ENCODE results near the gene AAK1. TPM values are rescaled to one million over a fixed set of nuclear protein-coding genes. Genes with fewer than 3 reads are reported as not detected.

AAK1 gene
- total RNA-seq, 3 donors from 2014 or later (not counting 1 experiment from before 2014, with no cell fraction given) = 174 to 249 (median 204) TPM

DNA sequence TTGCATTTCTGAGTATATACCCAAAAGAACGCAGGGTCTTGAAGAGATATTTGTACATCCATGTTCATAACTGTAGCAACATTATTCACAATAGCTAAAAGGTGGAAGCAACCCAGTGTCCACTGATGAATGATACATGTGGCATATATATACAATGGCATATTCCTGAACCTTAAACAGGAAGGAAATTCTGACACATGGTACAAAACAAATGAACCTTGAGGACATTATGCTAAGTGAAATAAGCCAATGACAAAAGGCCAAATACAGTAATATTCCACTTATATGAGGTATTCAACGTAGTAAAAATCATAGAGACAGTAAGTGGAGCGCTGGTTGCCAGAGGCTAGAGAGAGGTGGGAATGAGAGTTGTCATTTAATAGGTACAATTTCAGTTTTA lies 8.1 kb downstream of the AAK1 start:
- H3K4me1 Mint-ChIP-seq = peaks cover 68 to 69% of the 10 kb centered on the region in 2 donors
- no peak overlapping the region for H3K27ac ChIP-seq (ENCODE audit: low read length)

GRCh38 chr2:69634196-69634821 lies 9.2 kb downstream of the AAK1 start:
- H3K27me3 ChIP-seq (ENCODE audit: control insufficient read depth, insufficient read depth, low read length) = no peaks in the 10 kb centered on the region
- H3K36me3 ChIP-seq (ENCODE audit: control insufficient read depth, insufficient read depth, low read length) = no peaks in the 10 kb centered on the region
- intact Hi-C loops (cut with micrococcal nuclease) = no loop called here
- H3K27ac ChIP-seq (ENCODE audit: low read length) = no peak overlapping the region
- DNase-seq (no peak), ATAC-seq (peak in 1 of 3 donors; percentile 59)
- Mint-ChIP-seq H3K27me3 (ENCODE audit: low read depth in 2 of 2) (no peaks in the 10 kb centered on the region), H3K36me3 (no peaks in the 10 kb centered on the region), H3K4me3 (no peak overlapping the region), H3K4me1 (peaks cover 58 to 59% of the 10 kb centered on the region in 2 donors), H3K9me3 (no peaks in the 10 kb centered on the region), H3K27ac (peak overlapping the region; percentile 69 to 74)
- TF ChIP-seq, protein P1, sequence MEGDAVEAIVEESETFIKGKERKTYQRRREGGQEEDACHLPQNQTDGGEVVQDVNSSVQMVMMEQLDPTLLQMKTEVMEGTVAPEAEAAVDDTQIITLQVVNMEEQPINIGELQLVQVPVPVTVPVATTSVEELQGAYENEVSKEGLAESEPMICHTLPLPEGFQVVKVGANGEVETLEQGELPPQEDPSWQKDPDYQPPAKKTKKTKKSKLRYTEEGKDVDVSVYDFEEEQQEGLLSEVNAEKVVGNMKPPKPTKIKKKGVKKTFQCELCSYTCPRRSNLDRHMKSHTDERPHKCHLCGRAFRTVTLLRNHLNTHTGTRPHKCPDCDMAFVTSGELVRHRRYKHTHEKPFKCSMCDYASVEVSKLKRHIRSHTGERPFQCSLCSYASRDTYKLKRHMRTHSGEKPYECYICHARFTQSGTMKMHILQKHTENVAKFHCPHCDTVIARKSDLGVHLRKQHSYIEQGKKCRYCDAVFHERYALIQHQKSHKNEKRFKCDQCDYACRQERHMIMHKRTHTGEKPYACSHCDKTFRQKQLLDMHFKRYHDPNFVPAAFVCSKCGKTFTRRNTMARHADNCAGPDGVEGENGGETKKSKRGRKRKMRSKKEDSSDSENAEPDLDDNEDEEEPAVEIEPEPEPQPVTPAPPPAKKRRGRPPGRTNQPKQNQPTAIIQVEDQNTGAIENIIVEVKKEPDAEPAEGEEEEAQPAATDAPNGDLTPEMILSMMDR (IDR thresholded peaks at IDR 0.05) = no peak
- H3K4me1 ChIP-seq (ENCODE audit: control insufficient read depth, insufficient read depth, low read length) = peaks cover 12% of the 10 kb centered on the region
- WGBS (ENCODE audit: insufficient coverage) = 84% methylated on average over 3 of the region's 4 CpGs
- no peak overlapping the region for H3K4me3 ChIP-seq (ENCODE audit: low read length)
- H3K9me3 ChIP-seq (ENCODE audit: control insufficient read depth, insufficient read depth, low read length) = no peaks in the 10 kb centered on the region

More for the DNA sequence above, 8.1 kb downstream of the AAK1 start:
- Histone ChIP-seq H3K27me3 (ENCODE audit: control insufficient read depth, insufficient read depth, low read length) (no peaks in the 10 kb centered on the region), H3K36me3 (ENCODE audit: control insufficient read depth, insufficient read depth, low read length) (peaks cover 2% of the 10 kb centered on the region), H3K9me3 (ENCODE audit: control insufficient read depth, insufficient read depth, low read length) (no peaks in the 10 kb centered on the region), H3K4me3 (ENCODE audit: low read length) (no peak overlapping the region), H3K4me1 (ENCODE audit: control insufficient read depth, insufficient read depth, low read length) (peaks cover 18% of the 10 kb centered on the region)
- intact Hi-C loops (cut with micrococcal nuclease) = no loop called here
- no peak for ATAC-seq
- Mint-ChIP-seq H3K9me3 (no peaks in the 10 kb centered on the region), H3K36me3 (no peaks in the 10 kb centered on the region), H3K27ac (peak overlapping the region in 1 of 2 donors; percentile 69), H3K27me3 (ENCODE audit: low read depth in 2 of 2) (no peaks in the 10 kb centered on the region), H3K4me3 (no peak overlapping the region)
- 60% methylated on average over 3 of the region's 3 CpGs for WGBS (ENCODE audit: insufficient coverage)
- DNase-seq = no peak
- TF ChIP-seq, protein P1 (IDR thresholded peaks at IDR 0.05) = no peak

DNA sequence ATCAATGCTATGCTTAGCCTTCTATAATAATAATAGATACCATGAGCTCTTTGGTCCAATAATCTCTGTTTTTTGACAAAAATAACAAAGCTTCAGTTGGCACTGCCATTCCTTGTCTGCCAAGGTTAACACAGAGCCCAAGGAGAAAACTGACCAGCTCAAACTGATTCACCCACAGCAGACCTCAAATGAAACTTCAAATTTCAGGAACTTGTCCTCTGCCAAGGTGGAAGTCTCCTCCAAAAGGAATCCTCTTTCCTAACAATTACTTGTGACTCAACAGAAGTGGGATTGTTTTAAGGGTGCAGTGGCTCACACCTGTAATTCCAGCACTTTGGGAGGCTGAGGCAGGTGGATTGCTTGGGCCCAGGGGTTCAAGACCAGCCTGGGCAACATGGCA lies 12.1 kb downstream of the AAK1 start:
- H3K27ac ChIP-seq (ENCODE audit: low read length) = no peak overlapping the region
- no peaks in the 10 kb centered on the region for H3K36me3 ChIP-seq (ENCODE audit: control insufficient read depth, insufficient read depth, low read length)
- Mint-ChIP-seq H3K36me3 (no peaks in the 10 kb centered on the region), H3K4me3 (no peak overlapping the region), H3K4me1 (peaks cover 33 to 34% of the 10 kb centered on the region in 2 donors), H3K27me3 (ENCODE audit: low read depth in 2 of 2) (no peaks in the 10 kb centered on the region), H3K27ac (peak overlapping the region in 1 of 2 donors; percentile 52), H3K9me3 (no peaks in the 10 kb centered on the region)
- intact Hi-C loops (cut with micrococcal nuclease) = no loop called here
- peaks cover 9% of the 10 kb centered on the region for H3K4me1 ChIP-seq (ENCODE audit: control insufficient read depth, insufficient read depth, low read length)
- TF ChIP-seq, protein P1 (IDR thresholded peaks at IDR 0.05) = no peak
- H3K4me3 ChIP-seq (ENCODE audit: low read length) = no peak overlapping the region
- ATAC-seq = no peak
- no peaks in the 10 kb centered on the region for H3K27me3 ChIP-seq (ENCODE audit: control insufficient read depth, insufficient read depth, low read length)
- no peaks in the 10 kb centered on the region for H3K9me3 ChIP-seq (ENCODE audit: control insufficient read depth, insufficient read depth, low read length)
- DNase-seq = no peak

Data from natural killer cell (primary cell).